ENCODE measurements around the gene PHF21B.

Gene PHF21B

DNA sequence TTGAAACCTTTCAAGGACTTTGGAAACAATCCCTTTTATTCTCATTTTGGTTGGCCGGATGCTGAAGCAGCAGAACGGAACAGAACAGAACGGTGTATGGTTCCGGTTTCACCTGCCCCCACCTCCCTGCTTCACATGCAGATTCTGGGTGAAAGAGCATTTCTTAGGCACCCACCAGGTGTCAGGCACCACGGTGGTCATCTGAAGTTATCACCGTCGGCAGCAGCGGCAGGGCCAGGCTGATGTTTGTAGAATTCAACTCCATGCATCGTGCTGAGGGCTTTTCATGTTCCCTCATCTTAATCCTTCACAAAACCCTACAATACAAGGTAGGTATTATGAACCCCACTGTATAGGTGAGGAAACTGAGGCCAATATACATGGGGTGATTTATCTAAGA, 13.6 kb upstream of the PHF21B start:
- in situ Hi-C loops (cut with HindIII; ENCODE audit: low sequenced_read_pairs) = no loop called here
- no peak for DNase-seq (ENCODE audit: low read depth, low spot score)
- TF ChIP-seq, protein P1, sequence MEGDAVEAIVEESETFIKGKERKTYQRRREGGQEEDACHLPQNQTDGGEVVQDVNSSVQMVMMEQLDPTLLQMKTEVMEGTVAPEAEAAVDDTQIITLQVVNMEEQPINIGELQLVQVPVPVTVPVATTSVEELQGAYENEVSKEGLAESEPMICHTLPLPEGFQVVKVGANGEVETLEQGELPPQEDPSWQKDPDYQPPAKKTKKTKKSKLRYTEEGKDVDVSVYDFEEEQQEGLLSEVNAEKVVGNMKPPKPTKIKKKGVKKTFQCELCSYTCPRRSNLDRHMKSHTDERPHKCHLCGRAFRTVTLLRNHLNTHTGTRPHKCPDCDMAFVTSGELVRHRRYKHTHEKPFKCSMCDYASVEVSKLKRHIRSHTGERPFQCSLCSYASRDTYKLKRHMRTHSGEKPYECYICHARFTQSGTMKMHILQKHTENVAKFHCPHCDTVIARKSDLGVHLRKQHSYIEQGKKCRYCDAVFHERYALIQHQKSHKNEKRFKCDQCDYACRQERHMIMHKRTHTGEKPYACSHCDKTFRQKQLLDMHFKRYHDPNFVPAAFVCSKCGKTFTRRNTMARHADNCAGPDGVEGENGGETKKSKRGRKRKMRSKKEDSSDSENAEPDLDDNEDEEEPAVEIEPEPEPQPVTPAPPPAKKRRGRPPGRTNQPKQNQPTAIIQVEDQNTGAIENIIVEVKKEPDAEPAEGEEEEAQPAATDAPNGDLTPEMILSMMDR (IDR thresholded peaks at IDR 0.05; ENCODE audit: low read depth, low read length) = no peak
- H3K4me3 ChIP-seq (ENCODE audit: low read depth, low read length) = no peak overlapping the region

DNA sequence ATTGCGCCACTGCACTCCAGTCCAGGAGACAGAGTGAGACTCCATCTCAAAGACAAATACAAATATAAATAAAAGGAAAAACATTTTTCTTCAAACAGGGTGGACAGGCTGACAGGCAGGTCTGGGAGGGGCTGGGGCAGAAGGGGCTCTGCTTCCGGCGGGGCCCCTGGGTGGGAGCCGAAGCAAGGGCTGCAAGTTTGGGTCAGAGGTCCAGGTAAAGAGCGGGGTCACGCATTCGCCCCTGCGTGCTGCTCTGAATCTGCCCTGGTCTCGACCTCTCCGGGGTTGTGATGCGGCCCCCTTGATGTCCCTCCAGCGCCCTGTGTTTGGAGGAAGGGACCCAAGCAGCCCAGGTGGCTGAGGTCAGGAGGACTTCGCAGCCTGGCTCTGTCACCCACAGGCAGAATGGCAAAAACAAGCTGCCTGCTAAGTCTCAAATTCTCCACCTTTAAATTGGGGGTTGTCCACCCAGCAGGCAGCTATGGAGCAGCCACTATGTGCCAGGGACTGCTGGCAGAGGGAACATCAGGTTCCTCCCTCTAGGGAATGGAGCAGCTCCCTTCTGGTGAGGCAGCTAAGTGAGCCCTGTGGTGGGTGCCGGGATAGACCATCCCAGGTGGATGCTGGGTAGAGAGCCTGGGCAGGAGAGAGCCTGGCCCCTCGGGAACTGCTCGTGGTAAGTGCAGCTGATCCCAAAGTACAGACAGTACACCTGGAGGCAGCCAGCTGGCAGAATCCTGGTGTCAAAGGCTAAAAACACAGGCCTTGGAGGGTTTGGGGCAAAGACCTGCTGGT, 10.3 kb upstream of the PHF21B start:
- no peak overlapping the region for H3K4me3 ChIP-seq (ENCODE audit: low read depth, low read length)
- TF ChIP-seq, protein P1 (IDR thresholded peaks at IDR 0.05; ENCODE audit: low read depth, low read length) = no peak
- in situ Hi-C loops (cut with HindIII; ENCODE audit: low sequenced_read_pairs) = no loop called here
- DNase-seq (ENCODE audit: low read depth, low spot score) = no peak

DNA sequence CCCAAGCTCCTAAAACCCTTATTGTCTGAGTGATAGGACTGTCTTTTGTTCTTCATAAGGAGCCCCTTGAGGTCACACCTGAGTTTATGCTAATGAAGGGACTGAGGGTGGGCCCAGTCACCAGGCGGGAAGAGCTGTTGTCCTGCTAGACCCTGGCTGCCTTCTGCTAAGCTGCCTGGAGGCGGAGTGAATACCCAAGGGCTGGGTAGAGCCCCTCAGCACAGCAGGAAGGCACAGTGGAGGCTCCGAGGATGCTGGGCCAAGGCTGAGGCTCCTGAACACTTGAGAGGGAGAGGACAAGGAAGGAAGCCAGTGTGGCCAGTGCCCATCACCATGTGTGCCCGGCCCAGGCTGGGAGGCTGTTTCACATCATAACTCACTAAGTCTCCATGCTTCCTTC, 4.8 kb upstream of the PHF21B start:
- no peak overlapping the region for H3K4me3 ChIP-seq (ENCODE audit: low read depth, low read length)
- no peak for DNase-seq (ENCODE audit: low read depth, low spot score)
- TF ChIP-seq, protein P1 (IDR thresholded peaks at IDR 0.05; ENCODE audit: low read depth, low read length) = no peak
- in situ Hi-C loops (cut with HindIII; ENCODE audit: low sequenced_read_pairs) = no loop called here

DNA sequence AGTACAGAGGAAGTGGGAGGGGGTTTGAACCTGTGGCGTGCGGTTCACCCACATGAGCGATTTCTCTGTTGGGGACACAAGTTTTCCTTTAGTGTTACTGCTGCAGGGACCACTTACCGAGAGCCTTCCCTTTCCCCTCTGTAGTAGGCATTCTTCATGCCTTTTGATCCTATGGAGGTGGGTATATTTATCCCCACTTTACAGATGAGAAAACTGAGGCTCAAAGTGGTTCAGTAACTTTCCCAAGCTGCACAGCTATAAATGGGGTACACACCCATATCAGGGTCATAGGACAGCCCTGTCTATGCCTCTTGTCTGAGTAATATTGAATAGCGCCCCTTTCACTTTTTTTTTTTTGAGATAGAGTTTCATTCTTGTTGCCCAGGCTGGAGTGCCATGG, 3.3 kb upstream of the PHF21B start:
- in situ Hi-C loops (cut with HindIII; ENCODE audit: low sequenced_read_pairs) = no loop called here
- TF ChIP-seq, protein P1 (IDR thresholded peaks at IDR 0.05; ENCODE audit: low read depth, low read length) = no peak
- no peak overlapping the region for H3K4me3 ChIP-seq (ENCODE audit: low read depth, low read length)
- DNase-seq (ENCODE audit: low read depth, low spot score) = no peak

DNA sequence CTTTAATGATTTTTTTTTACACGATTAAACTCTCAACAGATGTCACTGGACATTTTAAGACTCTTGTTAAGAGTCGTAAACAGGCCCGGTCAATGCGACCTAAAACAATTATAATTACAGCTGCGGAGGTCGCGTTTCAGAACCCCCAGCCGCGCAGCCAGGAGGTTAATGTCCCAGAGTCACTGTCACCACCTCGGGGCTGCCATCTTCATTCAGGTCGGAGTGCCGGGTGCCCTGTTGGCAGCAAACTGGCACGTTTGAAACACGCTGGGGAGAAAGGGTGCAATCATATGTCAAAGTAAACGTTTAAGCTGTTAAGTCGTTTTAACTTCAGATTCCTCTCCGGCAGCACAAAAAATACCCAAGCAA, 711 bp upstream of the PHF21B start:
- H3K4me3 ChIP-seq (ENCODE audit: low read depth, low read length) = peak overlapping the region; percentile 33
- DNase-seq (ENCODE audit: low read depth, low spot score) = no peak
- TF ChIP-seq, protein P1 (IDR thresholded peaks at IDR 0.05; ENCODE audit: low read depth, low read length) = no peak
- in situ Hi-C loops (cut with HindIII; ENCODE audit: low sequenced_read_pairs) = no loop called here

DNA sequence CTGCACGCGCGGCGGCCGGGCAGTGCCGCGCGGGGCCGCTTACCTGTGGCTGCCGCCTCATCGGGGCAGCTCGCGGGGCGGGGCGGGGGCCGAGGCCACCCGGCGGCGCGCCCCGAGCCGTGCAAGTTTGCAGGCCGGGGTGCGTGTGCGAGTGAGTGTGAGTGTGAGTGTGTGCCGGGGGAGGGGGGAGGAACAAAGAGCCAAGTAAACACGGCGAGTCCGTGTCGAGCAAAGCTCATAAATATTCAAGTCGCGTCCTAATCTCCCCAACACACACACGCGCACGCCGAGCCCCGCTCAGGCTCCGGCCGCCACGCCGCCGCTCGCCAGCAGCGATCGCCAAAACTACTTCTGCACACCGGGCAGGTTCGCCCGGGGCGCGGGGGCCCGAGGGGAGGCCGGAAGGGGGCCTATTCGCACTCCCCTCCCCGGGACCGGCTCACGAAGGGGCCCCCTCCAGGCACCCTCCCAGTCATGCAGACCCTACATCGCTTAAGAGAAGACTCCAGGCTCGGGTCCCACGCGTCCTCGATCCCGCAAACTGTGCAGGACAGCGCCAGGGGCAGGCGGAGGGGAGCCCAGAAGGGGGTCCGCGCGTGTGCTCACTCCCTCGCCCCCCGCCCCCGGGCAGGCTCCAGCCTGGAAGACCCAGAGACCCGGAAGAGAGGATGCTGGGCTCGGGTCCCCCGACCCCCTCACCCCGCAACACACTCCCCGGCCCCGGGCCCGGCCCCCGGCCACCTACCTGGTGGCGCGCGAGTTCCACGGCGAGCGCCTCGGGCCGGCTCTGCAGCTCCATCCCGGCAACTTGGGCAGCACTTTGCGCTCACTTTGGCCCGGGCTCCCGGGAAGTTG, 827 bp downstream of the PHF21B start:
- no peak overlapping the region for H3K4me3 ChIP-seq (ENCODE audit: low read depth, low read length)
- in situ Hi-C loops (cut with HindIII; ENCODE audit: low sequenced_read_pairs) = no loop called here
- TF ChIP-seq, protein P1 (IDR thresholded peaks at IDR 0.05; ENCODE audit: low read depth, low read length) = no peak
- DNase-seq (ENCODE audit: low read depth, low spot score) = peak; percentile 15

Measured in astrocyte of the spinal cord (primary cell).